ACC112 (cell line): Measurements from ENCODE around the gene TIMM8B.
"Not testable (repeated sequence)": the region's sequence is repeated elsewhere in the genome, so short reads cannot be mapped to it uniquely, and the experiment has no call there.

Experiments used
- H2AFZ ChIP-seq: fragments of 200-600 bp; sonication (generic); one replicate; pipeline ENCODE4 v1.6.0; 2017; ENCODE audit warnings: antibody characterized with exemption, low read length; ENCODE audit not compliant: unreplicated experiment
- H3K27ac ChIP-seq: fragments of 200-600 bp; sonication (generic); 2 replicates; pipeline ENCODE4 v1.5.1; 2014; ENCODE audit warnings: low read depth, mild to moderate bottlenecking, antibody characterized with exemption, low read length, moderate library complexity
- H3K27me3 ChIP-seq: fragments of 200-600 bp; sonication (generic); 2 replicates; pipeline ENCODE4 v1.6.1; 2014; ENCODE audit warnings: mild to moderate bottlenecking, antibody characterized with exemption, low read length, moderate library complexity, mixed read lengths; ENCODE audit not compliant: insufficient read depth
- H3K36me3 ChIP-seq: fragments of 200-600 bp; sonication (generic); 2 replicates; pipeline ENCODE4 v1.6.1; 2016; ENCODE audit warnings: mild to moderate bottlenecking, antibody characterized with exemption, low read length, moderate library complexity, mixed read lengths; ENCODE audit not compliant: insufficient read depth
- H3K4me1 ChIP-seq: fragments of 200-600 bp; sonication (generic); one replicate; pipeline ENCODE4 v1.6.1; 2016; ENCODE audit warnings: low read length, mixed read lengths; ENCODE audit not compliant: insufficient read depth, unreplicated experiment, control insufficient read depth
- H3K4me3 ChIP-seq: fragments of 200-600 bp; sonication (generic); 2 replicates; pipeline ENCODE4 v1.5.1; 2014; ENCODE audit warnings: mild to moderate bottlenecking, low read depth, low read length
- H3K79me2 ChIP-seq: fragments of 200-600 bp; sonication (generic); one replicate; pipeline ENCODE4 v1.6.0; 2016; ENCODE audit warnings: low read length; ENCODE audit not compliant: control insufficient read depth, unreplicated experiment, insufficient read depth

The TIMM8B gene

DNA sequence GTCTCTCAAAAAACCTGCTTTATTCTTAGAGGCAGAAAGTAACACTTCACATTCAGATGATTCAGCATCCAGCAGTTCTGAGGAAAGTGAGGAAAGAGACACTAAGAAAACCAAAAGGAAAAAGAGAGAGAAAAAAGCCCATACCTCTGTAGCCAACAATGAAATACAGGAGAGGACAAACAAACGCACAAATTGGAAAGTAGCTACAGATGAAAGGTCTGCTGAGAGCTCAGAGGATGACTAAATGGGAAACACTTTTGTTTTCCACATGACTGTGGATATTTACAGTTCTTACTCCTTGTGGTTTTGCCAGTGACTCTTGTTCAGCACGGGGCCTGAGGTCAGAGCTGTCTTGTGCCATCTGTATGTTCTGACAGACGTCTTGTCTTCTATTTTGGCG, 3.8 kb downstream of the TIMM8B start:
- peak overlapping the region; percentile 94 for H3K27ac ChIP-seq
- no peaks in the 10 kb centered on the region for H3K27me3 ChIP-seq
- peaks cover 35% of the 10 kb centered on the region for H3K79me2 ChIP-seq
- H3K4me1 ChIP-seq: peaks cover 14% of the 10 kb centered on the region
- no peak overlapping the region for H2AFZ ChIP-seq
- H3K4me3 ChIP-seq: no peak overlapping the region
- peaks cover 33% of the 10 kb centered on the region for H3K36me3 ChIP-seq

- peak within 1 kb of the TSS; percentile 88 for H3K27ac ChIP-seq
- H3K79me2 ChIP-seq: peaks cover 21% of the 10 kb centered on the region
- peak within 1 kb of the TSS; percentile 100 for H3K4me3 ChIP-seq
These were observed 12.4 kb downstream of the TIMM8B start, which contains the start of the genes NKAPD1 and PIH1D2 for GRCh38 chr11:112073941-112074811. Gene NKAPD1 (plus strand): TSS chr11:112074299. CDS start chr11:112075575, 1,276 bp downstream. Gene PIH1D2 (minus strand): TSS chr11:112074017. CDS start chr11:112073174, 843 bp downstream.

GRCh38 chr11:112062923-112063322, 23.6 kb downstream of the TIMM8B start:
- no peak overlapping the region for H3K27ac ChIP-seq
- H3K27me3 ChIP-seq: no peaks in the 10 kb centered on the region
- H3K36me3 ChIP-seq: peaks cover 16% of the 10 kb centered on the region
- H3K4me1 ChIP-seq: no peaks in the 10 kb centered on the region
- H3K4me3 ChIP-seq: no peak overlapping the region
- H3K79me2 ChIP-seq: no peaks in the 10 kb centered on the region
- H2AFZ ChIP-seq: no peak overlapping the region

More at GRCh38 chr11:112073941-112074811, 12.4 kb downstream of the TIMM8B start, which contains the start of the genes NKAPD1 and PIH1D2:
- Histone ChIP-seq H3K4me1 (peaks cover 17% of the 10 kb centered on the region), H2AFZ (peak within 1 kb of the TSS; percentile 98), H3K27me3 (no peaks in the 10 kb centered on the region), H3K36me3 (peaks cover 3% of the 10 kb centered on the region; the same call in 1 of the 2 replicates)

DNA sequence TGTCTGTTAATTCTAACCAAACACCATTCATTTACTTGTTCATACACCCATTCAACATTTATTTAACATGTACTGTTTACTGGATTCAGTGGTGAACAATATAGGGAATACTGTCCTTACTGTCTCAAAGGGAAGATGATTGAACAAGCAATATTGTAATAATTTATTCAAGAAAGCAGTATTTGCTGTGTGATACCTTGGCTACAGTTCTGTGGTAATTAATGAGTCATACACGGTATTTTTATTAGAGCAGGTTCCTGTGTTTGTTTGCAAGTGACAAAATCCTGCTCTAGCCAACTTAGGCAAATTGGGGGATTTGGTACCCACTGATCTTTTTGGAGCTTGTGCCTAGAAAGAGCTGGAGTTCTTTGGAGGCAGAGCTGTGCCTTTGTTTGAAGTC, 28.5 kb downstream of the TIMM8B start:
- Histone ChIP-seq H3K27ac (no peak overlapping the region), H3K27me3 (no peaks in the 10 kb centered on the region), H3K4me1 (no peaks in the 10 kb centered on the region), H3K36me3 (peaks cover 30% of the 10 kb centered on the region), H3K4me3 (no peak overlapping the region), H3K79me2 (no peaks in the 10 kb centered on the region), H2AFZ (no peak overlapping the region)

GRCh38 chr11:112057170-112057569, 29.4 kb downstream of the TIMM8B start:
- H2AFZ ChIP-seq: no peak overlapping the region
- H3K4me3 ChIP-seq: no peak overlapping the region
- H3K4me1 ChIP-seq: no peaks in the 10 kb centered on the region
- no peaks in the 10 kb centered on the region for H3K79me2 ChIP-seq
- H3K27me3 ChIP-seq: no peaks in the 10 kb centered on the region
- peaks cover 21% of the 10 kb centered on the region for H3K36me3 ChIP-seq
- H3K27ac ChIP-seq: no peak overlapping the region

- no peak overlapping the region for H3K27ac ChIP-seq
- no peaks in the 10 kb centered on the region for H3K27me3 ChIP-seq
- peaks cover 11% of the 10 kb centered on the region for H3K4me1 ChIP-seq
- H3K4me3 ChIP-seq: no peak overlapping the region
- H3K79me2 ChIP-seq: peaks cover 8% of the 10 kb centered on the region
- H2AFZ ChIP-seq: no peak overlapping the region
- H3K36me3 ChIP-seq: peaks cover 28% of the 10 kb centered on the region
These were observed 34.8 kb downstream of the TIMM8B start for GRCh38 chr11:112051768-112052167.

DNA sequence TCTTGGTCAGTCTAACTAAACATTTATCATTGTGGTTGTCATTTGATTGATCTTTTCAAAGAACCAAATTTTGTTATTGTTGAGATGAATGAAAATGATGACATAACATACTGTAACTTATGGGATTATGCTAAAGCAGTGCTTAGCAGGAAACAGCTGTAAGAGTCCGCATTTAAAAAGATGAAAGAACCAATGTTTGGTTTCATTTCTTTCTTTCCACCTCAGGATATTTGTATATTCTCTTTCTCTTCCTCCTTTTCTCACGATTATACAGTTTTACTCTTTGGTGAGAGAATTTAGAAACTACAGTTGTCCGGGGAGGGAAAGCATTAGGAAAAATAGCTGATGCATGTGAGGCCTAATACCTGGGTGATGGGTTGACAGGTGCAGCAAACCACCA, 35.8 kb downstream of the TIMM8B start:
- Histone ChIP-seq H3K36me3 (peaks cover 26% of the 10 kb centered on the region), H3K79me2 (peaks cover 8% of the 10 kb centered on the region), H3K27me3 (no peaks in the 10 kb centered on the region), H2AFZ (no peak overlapping the region), H3K27ac (no peak overlapping the region), H3K4me3 (no peak overlapping the region), H3K4me1 (peaks cover 11% of the 10 kb centered on the region)

DNA sequence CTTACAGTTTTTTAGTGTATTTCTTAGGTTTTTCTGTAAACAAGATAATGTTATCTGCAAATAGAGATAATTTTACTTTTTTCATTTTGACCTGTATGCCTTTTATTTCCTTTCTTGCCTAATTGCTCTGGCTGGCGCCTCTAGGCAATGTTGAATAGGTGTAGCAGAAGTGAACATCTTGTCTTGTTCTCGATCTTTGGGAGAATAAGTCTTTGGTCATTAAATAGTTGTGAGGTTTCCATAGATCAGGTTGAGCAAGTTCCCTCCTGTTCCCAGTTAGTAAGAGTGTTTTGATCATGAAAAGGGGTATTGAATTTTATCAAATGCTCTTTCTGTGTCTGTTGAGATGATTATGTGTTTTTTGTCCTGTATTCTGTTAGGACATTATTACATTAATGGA, 36.8 kb downstream of the TIMM8B start:
- Histone ChIP-seq H3K27ac (no peak overlapping the region), H3K27me3 (no peaks in the 10 kb centered on the region), H3K4me3 (no peak overlapping the region), H3K79me2 (peaks cover 8% of the 10 kb centered on the region), H3K4me1 (peaks cover 11% of the 10 kb centered on the region), H2AFZ (no peak overlapping the region), H3K36me3 (peaks cover 33% of the 10 kb centered on the region)

DNA sequence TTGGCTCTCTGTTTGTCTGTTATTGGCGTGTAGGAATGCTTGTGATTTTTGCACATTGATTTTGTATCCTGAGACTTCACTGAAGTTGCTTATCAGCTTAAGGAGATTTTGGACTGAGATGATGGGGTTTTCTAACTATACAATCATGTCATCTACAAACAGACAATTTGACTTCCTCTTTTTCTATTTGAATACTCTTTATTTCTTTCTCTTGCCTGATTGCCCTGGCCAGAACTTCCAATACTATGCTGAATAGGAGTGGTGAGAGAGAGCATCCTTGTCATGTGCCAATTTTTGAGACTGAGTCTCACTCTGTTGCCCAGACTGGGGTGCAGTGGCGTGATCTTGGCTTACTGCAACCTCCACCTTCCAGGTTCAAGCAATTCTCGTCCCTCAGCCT, 38.3 kb downstream of the TIMM8B start:
- not testable (repeated sequence) for H3K27me3 ChIP-seq, H3K4me3 ChIP-seq, H3K79me2 ChIP-seq, H2AFZ ChIP-seq
- H3K4me1 ChIP-seq: peaks cover 11% of the 10 kb centered on the region
- H3K36me3 ChIP-seq: peaks cover 24% of the 10 kb centered on the region
- peak overlapping the region; percentile 46 for H3K27ac ChIP-seq

- H3K79me2 ChIP-seq, H3K27me3 ChIP-seq, H3K4me3 ChIP-seq, H2AFZ ChIP-seq, H3K27ac ChIP-seq: not testable (repeated sequence)
- Histone ChIP-seq H3K4me1 (peaks cover 25% of the 10 kb centered on the region), H3K36me3 (peaks cover 20% of the 10 kb centered on the region)
These were observed 39.9 kb downstream of the TIMM8B start for GRCh38 chr11:112046647-112047046.

DNA sequence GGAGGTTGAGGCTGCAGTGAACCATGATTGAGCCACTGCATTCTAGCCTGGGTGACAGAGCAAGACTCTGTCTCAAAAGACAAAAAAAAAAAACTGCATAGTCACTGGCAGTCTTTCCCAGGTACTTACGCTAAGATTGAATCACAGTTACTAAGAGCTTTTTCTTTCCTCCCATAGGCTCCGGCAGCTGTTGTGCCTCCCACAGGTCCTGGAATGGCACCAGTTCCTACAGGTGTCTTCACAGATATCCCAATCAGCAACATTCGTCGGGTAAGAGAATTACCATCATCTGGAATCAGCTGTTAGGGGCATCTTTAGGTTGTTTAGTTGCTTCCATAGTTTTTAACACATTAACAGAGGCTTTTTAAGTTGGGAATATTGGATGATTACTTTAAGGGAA, 41.6 kb downstream of the TIMM8B start:
- no peak overlapping the region for H3K4me3 ChIP-seq

More for the DNA sequence above, 41.6 kb downstream of the TIMM8B start:
- Histone ChIP-seq H3K27ac (no peak overlapping the region), H3K4me1 (peaks cover 25% of the 10 kb centered on the region), H3K79me2 (peaks cover 4% of the 10 kb centered on the region), H3K27me3 (no peaks in the 10 kb centered on the region), H3K36me3 (peaks cover 23% of the 10 kb centered on the region), H2AFZ (no peak overlapping the region)
